Endodermal cell (in vitro differentiated cells): ENCODE data around the gene KRT6A. TPM values are rescaled to one million over a fixed set of nuclear protein-coding genes. Genes with fewer than 3 reads are reported as not detected.

Experiments used
- DNase-seq: peaks from one replicate; pipeline ENCODE4 v3.0.0-alpha.2; 2017
- H3K27ac ChIP-seq: 2 replicates; pipeline ENCODE4 v1.5.1; 2013; ENCODE audit warnings: mild to moderate bottlenecking, low read depth, low read length, moderate library complexity
- H3K27me3 ChIP-seq: 2 replicates; pipeline ENCODE4 v1.6.1; 2013; ENCODE audit warnings: mild to moderate bottlenecking, low read length, moderate library complexity; ENCODE audit not compliant: insufficient read depth, control insufficient read depth, poor library complexity, severe bottlenecking
- H3K36me3 ChIP-seq: 2 replicates; pipeline ENCODE4 v1.7.0; 2013; ENCODE audit warnings: mild to moderate bottlenecking, low read length, moderate library complexity; ENCODE audit not compliant: control insufficient read depth, insufficient read depth
- H3K4me1 ChIP-seq: one replicate; pipeline ENCODE4 v1.7.0; 2013; ENCODE audit warnings: low read length; ENCODE audit not compliant: control insufficient read depth, insufficient read depth
- H3K4me3 ChIP-seq: 2 replicates; pipeline ENCODE4 v1.5.1; 2013; ENCODE audit warnings: mild to moderate bottlenecking, low read length, moderate library complexity
- H3K9ac ChIP-seq: 2 replicates; pipeline ENCODE4 v1.6.1; 2013; ENCODE audit warnings: mild to moderate bottlenecking, low read length, moderate library complexity; ENCODE audit not compliant: poor library complexity, severe bottlenecking; ENCODE audit errors: extremely low read depth
- H3K9me3 ChIP-seq: 2 replicates; pipeline ENCODE4 v1.6.1; 2013; ENCODE audit warnings: mild to moderate bottlenecking, low read length, moderate library complexity; ENCODE audit not compliant: control insufficient read depth
- H3K27ac Mint-ChIP-seq: 2 replicates; pipeline ENCODE4 v1.8.0; 2020; ENCODE audit warnings: mixed read lengths
- H3K27me3 Mint-ChIP-seq: 2 replicates; pipeline ENCODE4 v1.8.0; 2021; ENCODE audit warnings: mild to moderate bottlenecking, mixed read lengths; ENCODE audit not compliant: insufficient read depth
- H3K36me3 Mint-ChIP-seq: 2 replicates; pipeline ENCODE4 v1.8.0; 2020; ENCODE audit warnings: low read depth, mixed read lengths
- H3K4me1 Mint-ChIP-seq: 2 replicates; pipeline ENCODE4 v1.8.0; 2020; ENCODE audit warnings: mixed read lengths
- H3K4me3 Mint-ChIP-seq: 2 replicates; pipeline ENCODE4 v1.8.0; 2020; ENCODE audit warnings: mild to moderate bottlenecking, moderate library complexity, mixed read lengths
- H3K9me3 Mint-ChIP-seq: 2 replicates; pipeline ENCODE4 v1.8.0; 2020; ENCODE audit warnings: mild to moderate bottlenecking, mixed read lengths
- WGBS, 2 experiments: methylation state at CpG; one replicate each; pipeline versions ENCODE4 v1.1.5 to v1.1.7; 2013; ENCODE audit warnings: missing lambda C conversion rate in 2 of 2, mixed read lengths in 1 of 2; ENCODE audit not compliant: insufficient coverage in 1 of 2, insufficient read length in 1 of 2; 5-methylcytosine and 5-hydroxymethylcytosine counted together
- total RNA-seq, 2 donors: library from RNA; stranded (reverse); fragmentation: NEBNext Ultra II Directional in 1 of 2; extraction: Animal tissue kit (Norgen Biotek cat#: 25700) in 1 of 2; gene quantifications; 2 replicates in 1 of 2; 3 replicates in 1 of 2; pipeline ENCODE4 v1.2.1, GENCODE V29; 2021
- TF ChIP-seq, protein P1 (sequence below): fragments of 200-600 bp; sonication (generic); conservative IDR thresholded peaks from 2 replicates; pipeline ENCODE4 v1.5.0; 2021; ENCODE audit warnings: antibody characterized with exemption, mild to moderate bottlenecking

The KRT6A gene
- total RNA-seq, 2 donors from 2014 or later, result not detected

DNA sequence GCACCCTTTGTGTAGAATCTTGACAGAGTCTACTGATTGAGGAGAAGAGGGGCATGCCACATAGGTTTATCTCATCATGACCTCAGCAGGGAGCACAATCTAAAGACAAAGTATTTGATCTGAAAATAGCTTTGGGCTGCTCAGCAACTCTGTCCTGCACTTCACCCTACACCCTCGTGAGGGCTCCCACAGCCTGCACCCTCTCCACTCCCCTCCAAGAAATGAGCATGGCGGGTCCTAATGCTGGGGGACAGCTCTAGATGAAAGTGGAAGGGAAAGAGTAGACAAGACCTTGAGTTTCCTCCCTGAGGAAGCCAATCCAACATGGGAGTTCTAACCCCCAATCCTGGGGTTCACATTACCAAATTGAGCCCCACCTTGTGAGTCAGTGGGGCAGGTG lies 37.8 kb upstream of the KRT6A start:
- peaks cover 2% of the 10 kb centered on the region for H3K27me3 Mint-ChIP-seq
- Histone ChIP-seq H3K9me3 (no peaks in the 10 kb centered on the region), H3K4me1 (no peaks in the 10 kb centered on the region), H3K9ac (no peak overlapping the region), H3K36me3 (no peaks in the 10 kb centered on the region), H3K4me3 (no peak overlapping the region), H3K27ac (no peak overlapping the region), H3K27me3 (no peaks in the 10 kb centered on the region)
- H3K9me3 Mint-ChIP-seq, result no peaks in the 10 kb centered on the region
- no peaks in the 10 kb centered on the region for H3K4me1 Mint-ChIP-seq
- H3K36me3 Mint-ChIP-seq, result no peaks in the 10 kb centered on the region
- 85% methylated on average over 2 of the region's 2 CpGs; no CpG with 5 or more reads in 1 of the 2 experiments for WGBS, 2 experiments
- no peak for DNase-seq
- no peak overlapping the region for H3K4me3 Mint-ChIP-seq
- no peak overlapping the region for H3K27ac Mint-ChIP-seq
- TF ChIP-seq, protein P1, sequence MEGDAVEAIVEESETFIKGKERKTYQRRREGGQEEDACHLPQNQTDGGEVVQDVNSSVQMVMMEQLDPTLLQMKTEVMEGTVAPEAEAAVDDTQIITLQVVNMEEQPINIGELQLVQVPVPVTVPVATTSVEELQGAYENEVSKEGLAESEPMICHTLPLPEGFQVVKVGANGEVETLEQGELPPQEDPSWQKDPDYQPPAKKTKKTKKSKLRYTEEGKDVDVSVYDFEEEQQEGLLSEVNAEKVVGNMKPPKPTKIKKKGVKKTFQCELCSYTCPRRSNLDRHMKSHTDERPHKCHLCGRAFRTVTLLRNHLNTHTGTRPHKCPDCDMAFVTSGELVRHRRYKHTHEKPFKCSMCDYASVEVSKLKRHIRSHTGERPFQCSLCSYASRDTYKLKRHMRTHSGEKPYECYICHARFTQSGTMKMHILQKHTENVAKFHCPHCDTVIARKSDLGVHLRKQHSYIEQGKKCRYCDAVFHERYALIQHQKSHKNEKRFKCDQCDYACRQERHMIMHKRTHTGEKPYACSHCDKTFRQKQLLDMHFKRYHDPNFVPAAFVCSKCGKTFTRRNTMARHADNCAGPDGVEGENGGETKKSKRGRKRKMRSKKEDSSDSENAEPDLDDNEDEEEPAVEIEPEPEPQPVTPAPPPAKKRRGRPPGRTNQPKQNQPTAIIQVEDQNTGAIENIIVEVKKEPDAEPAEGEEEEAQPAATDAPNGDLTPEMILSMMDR, result no peak

DNA sequence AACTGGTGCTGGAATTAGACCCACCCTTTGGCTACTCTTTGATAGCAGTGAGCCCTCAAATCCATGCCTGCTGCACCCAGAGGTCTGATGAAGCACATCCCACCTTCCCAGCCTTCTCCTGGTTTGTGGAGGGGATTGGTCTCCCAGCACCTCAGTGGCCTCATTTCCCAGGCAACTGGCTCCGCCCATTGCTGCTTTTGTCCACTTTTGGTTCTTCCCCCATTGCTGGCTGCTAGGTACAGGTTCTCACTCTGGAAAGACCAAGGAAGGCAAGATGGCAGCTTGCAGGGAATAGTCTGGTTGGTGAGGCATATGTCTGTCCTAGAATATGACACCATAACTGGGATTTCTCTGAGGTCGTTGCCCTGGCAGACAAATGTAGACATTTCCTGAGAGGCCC lies 37.3 kb upstream of the KRT6A start:
- Mint-ChIP-seq H3K36me3 (no peaks in the 10 kb centered on the region), H3K27me3 (peaks cover 2% of the 10 kb centered on the region), H3K4me1 (no peaks in the 10 kb centered on the region), H3K27ac (no peak overlapping the region), H3K4me3 (no peak overlapping the region), H3K9me3 (no peaks in the 10 kb centered on the region)
- H3K36me3 ChIP-seq, result no peaks in the 10 kb centered on the region
- TF ChIP-seq, protein P1, result no peak
- no peaks in the 10 kb centered on the region for H3K4me1 ChIP-seq
- WGBS, 2 experiments, result 90% methylated on average over 2 of the region's 2 CpGs
- no peak overlapping the region for H3K4me3 ChIP-seq
- no peak for DNase-seq
- no peak overlapping the region for H3K9ac ChIP-seq
- no peaks in the 10 kb centered on the region for H3K9me3 ChIP-seq
- no peaks in the 10 kb centered on the region for H3K27me3 ChIP-seq
- H3K27ac ChIP-seq, result no peak overlapping the region

DNA sequence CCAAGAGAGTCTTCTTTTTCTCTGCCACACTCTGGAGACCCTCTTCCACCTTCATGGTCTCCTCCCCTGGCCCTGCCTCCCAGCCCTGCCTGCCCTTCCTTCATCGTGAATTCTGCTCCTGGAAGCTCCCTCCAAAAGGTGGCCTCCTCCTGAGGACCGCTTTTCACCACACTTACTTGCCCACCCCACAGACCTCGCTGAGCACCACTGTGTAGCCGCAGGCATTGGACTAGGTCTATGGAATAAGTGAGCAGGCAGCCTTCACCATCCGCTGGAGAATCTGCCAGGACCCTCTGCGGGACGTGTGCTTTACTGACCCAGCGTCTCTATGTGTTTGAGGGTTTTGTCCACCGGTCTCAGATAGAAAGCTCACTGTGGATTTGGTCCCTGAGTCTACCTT lies 36.8 kb upstream of the KRT6A start:
- Histone ChIP-seq H3K27me3 (no peaks in the 10 kb centered on the region), H3K4me3 (no peak overlapping the region), H3K27ac (no peak overlapping the region), H3K9me3 (no peaks in the 10 kb centered on the region), H3K36me3 (no peaks in the 10 kb centered on the region), H3K9ac (no peak overlapping the region), H3K4me1 (no peaks in the 10 kb centered on the region)
- Mint-ChIP-seq H3K27me3 (peaks cover 2% of the 10 kb centered on the region), H3K36me3 (no peaks in the 10 kb centered on the region), H3K27ac (no peak overlapping the region), H3K4me1 (no peaks in the 10 kb centered on the region), H3K9me3 (no peaks in the 10 kb centered on the region), H3K4me3 (no peak overlapping the region)
- WGBS, 2 experiments, result 90 to 99% methylated on average over 7 to 9 of the region's 9 CpGs
- TF ChIP-seq, protein P1, result no peak
- peak; percentile 30 for DNase-seq
